Measurements from ENCODE around the gene DNPH1.

DNA sequence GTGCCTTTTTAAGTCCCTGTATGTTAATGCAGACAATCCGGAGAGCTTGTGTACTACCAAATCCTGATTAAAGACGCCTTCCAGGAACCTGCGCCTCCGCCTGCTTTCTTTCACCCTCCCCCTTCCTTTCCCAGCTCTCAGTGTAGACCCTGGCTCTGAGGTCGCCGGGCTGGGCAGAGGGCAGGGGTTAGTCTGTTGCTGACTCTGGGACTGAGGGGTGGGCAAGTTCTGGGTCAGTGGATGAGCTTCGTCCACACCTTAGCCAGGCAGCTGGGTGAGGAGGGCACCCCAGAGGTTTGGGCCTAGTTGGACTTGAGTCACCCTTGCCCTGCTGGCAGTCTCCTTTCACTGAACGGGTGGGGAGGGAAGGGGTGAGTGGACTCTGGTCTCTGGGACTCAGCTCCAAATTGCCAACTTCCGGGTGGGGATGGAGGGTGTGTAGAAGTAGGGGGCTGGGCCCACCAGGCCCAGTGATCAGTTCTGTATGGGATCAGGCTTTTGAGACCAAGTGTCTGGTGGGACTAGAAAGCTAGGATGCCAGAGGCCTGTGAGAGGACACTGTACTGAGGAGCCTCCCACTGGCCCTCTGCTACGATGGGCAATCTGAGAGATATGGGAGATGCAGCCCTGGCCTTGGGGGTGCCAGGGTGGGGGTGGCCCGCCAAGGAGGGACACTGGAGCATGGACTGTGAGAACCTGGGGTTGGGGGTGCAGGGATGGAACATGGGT, 47.5 kb upstream of the DNPH1 start:
- no peak for TF ChIP-seq ZBTB1 (tag by site-specific recombination; IDR thresholded peaks at IDR 0.05)
- no peak for TF ChIP-seq CTCF (tag by site-specific recombination; IDR thresholded peaks at IDR 0.05)
- no peak for TF ChIP-seq ZNF132 (tag by site-specific recombination; IDR thresholded peaks at IDR 0.05; ENCODE audit: borderline replicate concordance)
- TF ChIP-seq ZBTB11 (tag by site-specific recombination; conservative IDR thresholded peaks at IDR 0.05; ENCODE audit: low read depth), result no peak
- no peak for TF ChIP-seq KLF16 (tag by site-specific recombination; IDR thresholded peaks at IDR 0.05)
- no peak for TF ChIP-seq YY1 (tag by site-specific recombination; IDR thresholded peaks at IDR 0.05)
- no peak for TF ChIP-seq ZNF362 (tag by site-specific recombination; IDR thresholded peaks at IDR 0.05)
- TF ChIP-seq ZNF416 (tag by site-specific recombination; IDR thresholded peaks at IDR 0.05), result no peak

Data from HEK293 (cell line).